ENCODE results near the gene HSD3B7.

HSD3B7 gene

GRCh38 chr16:30977502-30977901 is 7.5 kb upstream of the HSD3B7 start:
- peak; percentile 37 for ATAC-seq
- TF ChIP-seq ESRRG (CRISPR knock-in tag; IDR thresholded peaks at IDR 0.05), result no peak
- no peak for TF ChIP-seq CSDC2 (CRISPR knock-in tag; IDR thresholded peaks at IDR 0.05)
- no peak for TF ChIP-seq ZC3H10 (CRISPR knock-in tag; IDR thresholded peaks at IDR 0.05)
- no peak for TF ChIP-seq PATZ1 (CRISPR knock-in tag; IDR thresholded peaks at IDR 0.05; ENCODE audit: borderline replicate concordance)
- no peak for TF ChIP-seq TOX (CRISPR knock-in tag; IDR thresholded peaks at IDR 0.05; ENCODE audit: borderline replicate concordance)
- TF ChIP-seq ISL1 (CRISPR knock-in tag; IDR thresholded peaks at IDR 0.05), result no peak
- no peak for TF ChIP-seq SNAI2 (CRISPR knock-in tag; IDR thresholded peaks at IDR 0.05)
- TF ChIP-seq ZFP3 (CRISPR knock-in tag; IDR thresholded peaks at IDR 0.05), result no peak
- TF ChIP-seq ZNF70 (CRISPR knock-in tag; IDR thresholded peaks at IDR 0.05), result no peak
- no peak for TF ChIP-seq OSR1 (CRISPR knock-in tag; IDR thresholded peaks at IDR 0.05)

GRCh38 chr16:30979170-30980022 is 5.6 kb upstream of the HSD3B7 start:
- ATAC-seq, result no peak
- TF ChIP-seq TSHZ2 (CRISPR knock-in tag; IDR thresholded peaks at IDR 0.05), result no peak
- no peak for TF ChIP-seq ISL1 (CRISPR knock-in tag; IDR thresholded peaks at IDR 0.05)
- TF ChIP-seq PATZ1 (CRISPR knock-in tag; IDR thresholded peaks at IDR 0.05; ENCODE audit: borderline replicate concordance), result no peak
- no peak for TF ChIP-seq CSRNP3 (CRISPR knock-in tag; IDR thresholded peaks at IDR 0.05)
- no peak for TF ChIP-seq ARNTL (CRISPR knock-in tag; IDR thresholded peaks at IDR 0.05; ENCODE audit: borderline replicate concordance, low read depth)
- TF ChIP-seq ZNF565 (CRISPR knock-in tag; conservative IDR thresholded peaks at IDR 0.05; ENCODE audit: low read depth), result no peak
- no peak for TF ChIP-seq TCF4 (CRISPR knock-in tag; IDR thresholded peaks at IDR 0.05; ENCODE audit: borderline replicate concordance)
- no peak for TF ChIP-seq POU6F1 (CRISPR knock-in tag; IDR thresholded peaks at IDR 0.05; ENCODE audit: borderline replicate concordance, low read depth)
- TF ChIP-seq OSR1 (CRISPR knock-in tag; IDR thresholded peaks at IDR 0.05), result no peak
- no peak for TF ChIP-seq ZC3H10 (CRISPR knock-in tag; IDR thresholded peaks at IDR 0.05)
- no peak for TF ChIP-seq CREB5 (CRISPR knock-in tag; IDR thresholded peaks at IDR 0.05; ENCODE audit: low read depth)
- TF ChIP-seq PPARA (CRISPR knock-in tag; IDR thresholded peaks at IDR 0.05; ENCODE audit: borderline replicate concordance), result no peak

Data from SK-N-SH treated with all-trans-retinoic acid at 6 μM for 48 hours (cell line).